Peyer's patch (tissue), 4 donors: ENCODE data around the gene SLBP.

Source experiments
- POLR2A ChIP-seq, 2 donors: fragments of 450-650 bp; IDR thresholded peaks; one replicate each; pipeline ENCODE4 v1.5.1; 2017; ENCODE audit warnings: antibody characterized with exemption in 2 of 2, mild to moderate bottlenecking in 2 of 2, moderate library complexity in 2 of 2
- TF ChIP-seq, protein P1 (sequence below), 6 experiments: fragments of 450-650 bp in 4 of 6; fragments of 200-600 bp in 2 of 6; sonication (generic) in 1 of 6; IDR thresholded peaks; one replicate each; pipeline ENCODE4 v1.5.1; 2017 to 2019; ENCODE audit warnings: antibody characterized with exemption in 6 of 6, mild to moderate bottlenecking in 3 of 6, moderate library complexity in 1 of 6

DNA sequence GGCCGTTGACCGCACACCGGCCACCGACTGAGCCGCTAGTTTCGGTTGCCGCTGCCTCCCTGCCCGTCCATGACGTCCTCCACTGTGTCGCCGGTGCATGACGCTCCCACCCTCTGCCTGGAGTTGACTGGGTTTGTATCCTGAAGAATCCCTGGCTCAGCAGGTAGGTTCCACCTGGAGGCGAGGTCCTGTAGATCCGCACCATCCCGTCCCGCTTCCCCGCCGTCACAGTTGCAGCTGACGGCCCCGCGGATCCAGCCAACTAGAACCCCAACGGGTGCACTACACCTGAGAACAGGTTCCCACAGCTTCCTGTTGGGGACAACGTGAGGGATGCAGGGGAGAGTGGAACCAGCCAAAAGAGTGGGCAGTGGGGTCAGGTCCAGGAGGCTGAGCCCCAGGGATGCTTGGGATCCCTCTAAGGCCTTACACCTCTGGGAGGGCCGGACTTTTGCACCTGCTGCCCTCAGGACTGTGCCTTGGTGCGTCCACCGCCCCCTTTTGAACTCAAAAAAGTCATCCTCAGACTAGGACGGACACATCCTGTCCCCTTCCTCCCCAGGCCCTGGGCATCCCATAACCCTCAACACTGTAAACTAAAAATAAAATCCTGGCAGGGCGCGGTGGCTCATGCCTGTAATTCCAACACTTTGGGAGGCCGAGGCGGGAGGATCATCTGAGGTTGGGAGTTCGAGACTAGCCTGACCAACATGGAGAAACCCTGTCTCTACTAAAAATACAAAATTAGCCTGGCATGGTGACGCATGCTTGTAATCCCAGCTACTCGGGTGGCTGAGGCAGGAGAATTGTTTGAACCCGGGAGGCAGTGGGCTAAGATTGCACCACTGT, 1.1 kb upstream of the SLBP start:
- TF ChIP-seq, protein P1, sequence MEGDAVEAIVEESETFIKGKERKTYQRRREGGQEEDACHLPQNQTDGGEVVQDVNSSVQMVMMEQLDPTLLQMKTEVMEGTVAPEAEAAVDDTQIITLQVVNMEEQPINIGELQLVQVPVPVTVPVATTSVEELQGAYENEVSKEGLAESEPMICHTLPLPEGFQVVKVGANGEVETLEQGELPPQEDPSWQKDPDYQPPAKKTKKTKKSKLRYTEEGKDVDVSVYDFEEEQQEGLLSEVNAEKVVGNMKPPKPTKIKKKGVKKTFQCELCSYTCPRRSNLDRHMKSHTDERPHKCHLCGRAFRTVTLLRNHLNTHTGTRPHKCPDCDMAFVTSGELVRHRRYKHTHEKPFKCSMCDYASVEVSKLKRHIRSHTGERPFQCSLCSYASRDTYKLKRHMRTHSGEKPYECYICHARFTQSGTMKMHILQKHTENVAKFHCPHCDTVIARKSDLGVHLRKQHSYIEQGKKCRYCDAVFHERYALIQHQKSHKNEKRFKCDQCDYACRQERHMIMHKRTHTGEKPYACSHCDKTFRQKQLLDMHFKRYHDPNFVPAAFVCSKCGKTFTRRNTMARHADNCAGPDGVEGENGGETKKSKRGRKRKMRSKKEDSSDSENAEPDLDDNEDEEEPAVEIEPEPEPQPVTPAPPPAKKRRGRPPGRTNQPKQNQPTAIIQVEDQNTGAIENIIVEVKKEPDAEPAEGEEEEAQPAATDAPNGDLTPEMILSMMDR (IDR thresholded peaks at IDR 0.05): no peak
- TF ChIP-seq POLR2A (IDR thresholded peaks at IDR 0.05): no peak
